Activated T-cell treated with anti-CD3 and anti-CD28 coated beads, Interleukin-2, amount 50 U/mL, for 4 hours (primary cell): ENCODE results near the gene ACTN2. TPM values are rescaled to one million over a fixed set of nuclear protein-coding genes. Genes with fewer than 3 reads are reported as not detected.

Experiments
- ATAC-seq, 2 donors: fragments of 200-7000 bp; cut with Tn5 transposase; one replicate each; pipeline ENCODE4 v1.10.0; 2021
- DNase-seq: peaks from one replicate; pipeline ENCODE4 v3.0.0-alpha.2; 2020
- H3K27me3 Mint-ChIP-seq: one replicate; pipeline ENCODE4 v1.8.0; 2021; ENCODE audit warnings: low read depth, mixed read lengths
- H3K36me3 Mint-ChIP-seq: one replicate; pipeline ENCODE4 v1.8.0; 2022; ENCODE audit warnings: mixed read lengths; ENCODE audit not compliant: insufficient read depth
- H3K4me1 Mint-ChIP-seq: one replicate; pipeline ENCODE4 v1.8.0; 2021; ENCODE audit warnings: low read depth, mixed read lengths
- H3K4me3 Mint-ChIP-seq: one replicate; pipeline ENCODE4 v1.8.0; 2021; ENCODE audit warnings: mild to moderate bottlenecking, moderate library complexity, mixed read lengths
- H3K9me3 Mint-ChIP-seq: one replicate; pipeline ENCODE4 v1.8.0; 2021; ENCODE audit warnings: mixed read lengths
- total RNA-seq, 3 donors: library from RNA; stranded (reverse); gene quantifications; one replicate each; pipeline ENCODE4 v1.2.1, GENCODE V29; 2021

ACTN2 gene
- total RNA-seq, 3 donors from 2014 or later, result 0.24 to 0.63 (median 0.34) TPM

DNA sequence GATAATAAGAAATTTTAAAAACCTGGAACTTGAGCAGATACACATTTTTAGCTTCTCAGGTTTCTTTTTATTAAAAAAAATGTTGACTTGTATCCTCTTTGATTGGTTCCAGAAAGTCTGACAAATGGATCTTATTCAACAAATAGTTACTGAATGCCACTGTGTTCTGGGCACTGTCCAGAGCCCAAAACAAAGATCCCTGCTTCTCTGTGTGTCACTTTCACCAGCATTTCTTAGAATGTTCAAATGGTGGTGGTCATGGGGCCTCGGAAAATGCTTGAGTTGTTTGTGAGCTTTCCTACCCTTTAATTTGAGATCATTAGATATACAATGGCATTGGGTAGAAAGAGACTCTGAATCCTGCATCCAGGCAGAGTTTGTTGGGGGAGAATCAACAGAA is 19.9 kb downstream of the ACTN2 start:
- Mint-ChIP-seq H3K36me3 (no peaks in the 10 kb centered on the region), H3K4me1 (no peaks in the 10 kb centered on the region), H3K27me3 (peaks cover 25% of the 10 kb centered on the region), H3K4me3 (no peak overlapping the region), H3K9me3 (no peaks in the 10 kb centered on the region)
- DNase-seq (no peak), ATAC-seq (no peak)

DNA sequence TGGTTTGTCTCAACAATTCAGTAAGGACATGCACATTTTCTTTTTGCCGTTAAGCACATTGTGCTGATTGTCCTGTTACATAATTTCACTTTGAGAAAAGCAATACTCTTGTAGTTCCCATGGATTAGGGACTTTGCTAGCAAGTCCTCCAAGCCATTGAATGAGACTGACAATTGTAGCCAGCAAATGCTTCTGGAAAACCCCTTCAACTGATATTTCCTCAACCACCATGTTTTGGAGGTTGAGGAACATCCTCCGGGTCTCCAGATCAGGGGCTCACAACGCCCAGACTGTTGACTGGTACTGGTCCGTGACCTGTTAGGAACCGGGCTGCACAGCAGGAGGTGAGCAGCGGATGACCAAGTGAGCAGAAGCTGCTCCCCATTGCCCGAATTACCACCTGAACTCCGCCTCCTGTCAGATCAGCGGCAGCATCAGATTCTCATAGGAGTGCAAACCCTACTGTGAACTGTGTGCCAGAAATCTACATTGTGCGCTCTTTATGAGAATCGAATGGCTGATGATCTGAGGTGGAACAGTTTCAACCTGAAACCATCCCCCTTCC is 24.1 kb downstream of the ACTN2 start:
- DNase-seq (no peak), ATAC-seq (no peak)
- Mint-ChIP-seq H3K27me3 (peaks cover 24% of the 10 kb centered on the region), H3K36me3 (no peaks in the 10 kb centered on the region), H3K4me3 (no peak overlapping the region), H3K9me3 (no peaks in the 10 kb centered on the region), H3K4me1 (no peaks in the 10 kb centered on the region)

DNA sequence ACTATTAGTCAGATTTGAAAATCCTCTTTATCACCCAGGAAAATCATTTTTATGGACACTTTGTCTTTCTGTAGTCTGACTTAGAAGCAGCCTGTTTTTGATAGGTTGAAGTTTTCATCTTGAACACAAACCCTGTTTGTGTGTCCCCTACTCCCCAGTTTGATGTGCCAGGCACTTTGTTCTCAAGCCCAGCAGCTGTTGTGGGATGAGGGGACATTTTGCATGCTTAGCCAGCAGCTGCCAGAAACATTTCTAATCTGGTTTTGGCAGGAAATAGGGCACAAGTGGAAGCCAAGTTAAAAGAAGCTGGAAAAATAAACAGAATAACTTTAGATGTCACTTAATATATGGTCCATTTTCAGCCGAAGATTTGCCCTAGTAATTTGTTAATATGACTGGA is 29.9 kb downstream of the ACTN2 start:
- Mint-ChIP-seq H3K4me1 (no peaks in the 10 kb centered on the region), H3K4me3 (no peak overlapping the region), H3K9me3 (no peaks in the 10 kb centered on the region), H3K36me3 (no peaks in the 10 kb centered on the region), H3K27me3 (peaks cover 35% of the 10 kb centered on the region)
- DNase-seq (no peak), ATAC-seq (no peak)

DNA sequence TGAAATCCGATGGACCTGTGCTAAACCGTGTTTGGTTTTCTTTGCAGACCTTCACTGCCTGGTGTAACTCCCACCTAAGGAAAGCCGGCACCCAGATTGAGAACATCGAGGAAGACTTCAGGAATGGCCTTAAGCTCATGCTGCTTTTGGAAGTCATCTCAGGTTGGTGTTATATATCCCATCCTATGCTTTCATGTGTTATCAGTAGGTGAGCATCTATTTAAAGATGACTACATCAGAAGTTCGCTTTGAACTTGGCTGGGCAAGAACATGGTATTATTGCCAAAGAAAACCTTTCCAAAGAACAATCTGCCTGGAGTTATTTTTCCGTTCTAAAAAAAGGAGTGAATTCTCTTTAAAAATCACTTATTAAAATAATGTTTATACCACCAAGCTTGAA is 31.5 kb downstream of the ACTN2 start:
- Mint-ChIP-seq H3K4me1 (no peaks in the 10 kb centered on the region), H3K36me3 (no peaks in the 10 kb centered on the region), H3K9me3 (no peaks in the 10 kb centered on the region), H3K27me3 (peaks cover 26% of the 10 kb centered on the region), H3K4me3 (no peak overlapping the region)
- no peak for ATAC-seq
- DNase-seq, result no peak

DNA sequence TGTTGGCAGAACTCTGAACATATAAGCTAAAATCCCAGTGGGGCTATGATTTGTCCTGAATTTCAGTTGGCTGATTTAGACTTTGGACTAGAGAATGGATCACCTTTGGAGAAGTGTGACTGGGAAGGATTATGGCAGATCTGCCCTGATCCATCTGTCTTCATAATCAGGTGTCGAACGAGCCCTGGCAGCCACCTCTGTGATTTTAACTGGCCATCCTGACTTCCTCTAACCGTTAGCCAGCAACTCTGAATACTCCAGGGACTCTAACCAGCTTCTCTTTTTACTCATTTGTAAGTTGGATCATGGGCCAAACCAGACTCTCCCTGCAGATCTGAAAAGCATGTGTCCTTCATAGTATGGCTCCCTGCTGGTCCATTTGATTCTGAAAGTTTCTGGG is 32.0 kb downstream of the ACTN2 start:
- Mint-ChIP-seq H3K36me3 (no peaks in the 10 kb centered on the region), H3K9me3 (no peaks in the 10 kb centered on the region), H3K4me3 (no peak overlapping the region), H3K4me1 (no peaks in the 10 kb centered on the region), H3K27me3 (peaks cover 26% of the 10 kb centered on the region)
- no peak for DNase-seq
- no peak for ATAC-seq

DNA sequence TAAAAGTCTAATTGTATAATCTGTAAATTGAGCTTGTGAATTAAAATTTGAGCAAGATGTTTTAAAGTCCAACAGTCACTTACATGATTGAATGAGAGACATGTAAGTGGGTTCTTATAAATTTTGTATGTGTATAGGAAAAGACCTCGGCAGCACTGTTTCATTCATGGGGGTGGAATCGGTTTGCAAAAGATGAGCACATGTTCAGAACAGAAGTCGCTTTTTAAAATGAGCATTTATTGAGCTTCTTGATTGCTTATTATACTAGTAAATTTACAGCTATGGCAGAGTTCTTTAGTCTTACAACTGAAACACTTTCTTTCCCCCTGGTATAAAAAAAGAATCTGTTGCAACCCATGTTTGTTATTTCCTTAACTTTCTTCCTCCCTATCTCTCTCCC is 33.9 kb downstream of the ACTN2 start:
- Mint-ChIP-seq H3K36me3 (no peaks in the 10 kb centered on the region), H3K4me3 (no peak overlapping the region), H3K4me1 (no peaks in the 10 kb centered on the region), H3K27me3 (peaks cover 29% of the 10 kb centered on the region), H3K9me3 (no peaks in the 10 kb centered on the region)
- no peak for DNase-seq
- no peak for ATAC-seq

DNA sequence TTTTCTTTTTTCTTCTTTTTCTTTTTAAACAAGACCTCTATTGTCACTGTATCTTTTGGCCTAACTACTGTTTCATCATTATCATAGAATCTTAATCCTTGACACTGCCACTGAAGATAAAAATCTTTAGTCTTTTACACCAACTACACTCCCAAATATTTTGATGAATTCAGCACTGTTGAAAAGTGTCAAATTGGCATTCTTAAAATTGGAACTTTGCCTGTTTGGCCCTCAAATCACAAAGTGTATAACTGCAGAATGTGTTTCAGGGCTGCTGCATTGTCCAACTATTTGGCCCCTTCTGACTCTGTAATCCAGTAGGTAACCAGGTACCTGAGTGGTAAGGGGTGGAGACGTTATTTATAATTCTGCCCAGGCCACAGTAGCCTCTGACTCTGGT is 34.3 kb downstream of the ACTN2 start:
- no peaks in the 10 kb centered on the region for H3K4me1 Mint-ChIP-seq
- DNase-seq (no peak), ATAC-seq (no peak)
- H3K36me3 Mint-ChIP-seq, result no peaks in the 10 kb centered on the region
- H3K27me3 Mint-ChIP-seq, result peaks cover 29% of the 10 kb centered on the region
- H3K9me3 Mint-ChIP-seq, result no peaks in the 10 kb centered on the region
- H3K4me3 Mint-ChIP-seq, result no peak overlapping the region

DNA sequence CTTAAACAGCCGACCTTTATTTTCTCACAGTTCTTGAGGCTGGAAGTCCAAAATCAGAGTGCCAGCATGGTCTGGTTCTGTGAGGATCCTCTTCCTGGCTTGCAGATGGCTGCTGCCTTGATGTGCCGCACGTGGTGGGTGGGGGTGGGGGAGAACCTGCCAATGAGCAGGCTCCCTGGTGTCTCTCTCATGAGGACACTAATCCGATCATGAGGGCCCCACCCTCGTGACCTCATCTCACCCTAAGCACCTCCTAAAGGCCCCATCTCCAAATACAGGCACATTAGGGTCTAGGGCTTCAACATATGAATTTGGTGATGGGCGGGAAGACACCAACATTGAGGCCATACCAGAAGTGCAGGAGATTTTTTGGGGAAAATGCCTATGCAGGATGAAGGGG is 37.8 kb downstream of the ACTN2 start:
- no peak for DNase-seq
- Mint-ChIP-seq H3K9me3 (no peaks in the 10 kb centered on the region), H3K4me1 (no peaks in the 10 kb centered on the region), H3K36me3 (no peaks in the 10 kb centered on the region), H3K27me3 (peaks cover 14% of the 10 kb centered on the region), H3K4me3 (no peak overlapping the region)
- no peak for ATAC-seq

DNA sequence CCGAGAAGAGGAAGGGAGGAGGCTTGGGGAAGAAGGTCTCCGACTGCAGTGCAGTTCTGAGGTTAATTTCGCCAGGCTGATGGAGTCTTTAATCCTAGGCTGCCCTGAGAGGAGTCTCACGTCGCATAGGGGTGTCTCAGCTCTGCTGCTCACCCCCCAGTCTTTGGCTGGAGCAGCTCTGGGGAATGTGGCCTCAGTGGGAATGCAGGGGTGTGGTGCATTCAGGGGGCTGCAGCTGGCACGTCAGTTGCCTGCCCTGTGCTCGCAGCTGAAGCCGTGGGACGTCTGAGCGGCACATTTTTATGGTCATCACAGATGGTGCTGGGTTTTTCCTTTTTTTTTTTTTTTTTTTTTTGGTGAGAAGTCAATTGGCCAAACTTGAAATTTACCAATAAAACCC is 38.2 kb downstream of the ACTN2 start:
- H3K27me3 Mint-ChIP-seq, result peaks cover 9% of the 10 kb centered on the region
- H3K9me3 Mint-ChIP-seq, result no peaks in the 10 kb centered on the region
- no peak overlapping the region for H3K4me3 Mint-ChIP-seq
- H3K36me3 Mint-ChIP-seq, result no peaks in the 10 kb centered on the region
- DNase-seq (no peak), ATAC-seq (no peak)
- H3K4me1 Mint-ChIP-seq, result no peaks in the 10 kb centered on the region

DNA sequence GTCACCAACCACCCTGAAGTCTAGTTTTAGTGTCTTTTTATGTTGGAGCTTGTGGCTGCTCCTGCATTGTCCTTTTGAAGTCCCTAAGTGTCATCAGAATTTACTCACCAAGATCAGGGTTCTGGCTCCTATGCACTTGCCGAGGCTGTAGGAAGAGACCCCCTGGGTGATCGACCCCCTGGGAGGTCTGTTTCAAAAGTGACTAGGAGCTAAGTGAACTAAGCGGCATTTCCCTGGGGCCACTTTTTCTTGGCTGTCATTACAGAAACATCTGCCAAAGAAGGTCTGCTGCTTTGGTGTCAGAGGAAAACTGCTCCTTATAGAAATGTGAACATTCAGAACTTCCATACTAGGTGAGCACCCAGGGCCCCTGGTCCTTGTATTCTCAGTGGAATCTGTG is 39.4 kb downstream of the ACTN2 start:
- H3K9me3 Mint-ChIP-seq, result no peaks in the 10 kb centered on the region
- H3K4me3 Mint-ChIP-seq, result no peak overlapping the region
- no peaks in the 10 kb centered on the region for H3K4me1 Mint-ChIP-seq
- no peak for ATAC-seq
- no peaks in the 10 kb centered on the region for H3K36me3 Mint-ChIP-seq
- DNase-seq, result no peak
- H3K27me3 Mint-ChIP-seq, result peaks cover 7% of the 10 kb centered on the region

DNA sequence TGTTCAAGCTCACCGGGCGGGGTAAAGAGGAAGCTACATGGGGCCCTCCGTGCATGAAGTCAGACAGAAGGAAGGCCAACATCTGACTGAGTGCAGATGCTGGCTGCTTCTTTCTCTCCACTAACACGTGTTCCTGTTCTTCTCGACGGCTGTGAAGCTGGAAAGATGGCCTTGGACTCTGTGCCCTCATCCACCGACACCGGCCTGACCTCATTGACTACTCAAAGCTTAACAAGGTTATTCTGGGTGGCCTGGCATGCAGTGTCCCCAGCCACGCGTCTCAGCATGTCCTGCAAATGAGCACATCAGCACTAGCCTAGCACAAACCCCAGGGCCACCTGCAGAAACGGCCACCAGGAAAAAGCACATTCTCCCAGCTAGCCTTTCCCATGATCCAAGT is 41.2 kb downstream of the ACTN2 start:
- H3K4me3 Mint-ChIP-seq, result no peak overlapping the region
- no peak for ATAC-seq
- DNase-seq, result no peak
- H3K9me3 Mint-ChIP-seq, result no peaks in the 10 kb centered on the region
- H3K36me3 Mint-ChIP-seq, result no peaks in the 10 kb centered on the region
- no peaks in the 10 kb centered on the region for H3K4me1 Mint-ChIP-seq
- H3K27me3 Mint-ChIP-seq, result peaks cover 7% of the 10 kb centered on the region

DNA sequence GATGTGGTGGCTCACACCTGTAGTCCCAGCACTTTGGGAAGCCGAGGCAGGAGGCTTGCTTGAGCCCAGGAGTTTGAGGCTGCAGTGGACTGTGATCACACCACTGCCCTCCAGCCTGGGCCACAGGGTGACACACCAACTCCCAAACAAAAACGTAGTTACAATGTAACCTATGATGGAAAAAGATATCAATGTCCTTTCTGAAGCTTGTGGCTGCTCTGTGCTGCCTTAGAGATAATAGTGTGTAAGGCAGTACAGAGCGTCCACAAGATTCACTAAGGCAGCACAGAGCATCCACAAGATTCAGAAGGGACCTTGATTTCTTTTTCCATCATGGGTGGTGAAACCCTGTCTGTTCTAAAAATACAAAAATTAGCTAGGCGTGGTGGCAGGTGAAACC is 42.5 kb downstream of the ACTN2 start:
- Mint-ChIP-seq H3K9me3 (no peaks in the 10 kb centered on the region), H3K4me3 (no peak overlapping the region), H3K27me3 (peaks cover 7% of the 10 kb centered on the region), H3K4me1 (no peaks in the 10 kb centered on the region), H3K36me3 (no peaks in the 10 kb centered on the region)
- DNase-seq (no peak), ATAC-seq (no peak)

DNA sequence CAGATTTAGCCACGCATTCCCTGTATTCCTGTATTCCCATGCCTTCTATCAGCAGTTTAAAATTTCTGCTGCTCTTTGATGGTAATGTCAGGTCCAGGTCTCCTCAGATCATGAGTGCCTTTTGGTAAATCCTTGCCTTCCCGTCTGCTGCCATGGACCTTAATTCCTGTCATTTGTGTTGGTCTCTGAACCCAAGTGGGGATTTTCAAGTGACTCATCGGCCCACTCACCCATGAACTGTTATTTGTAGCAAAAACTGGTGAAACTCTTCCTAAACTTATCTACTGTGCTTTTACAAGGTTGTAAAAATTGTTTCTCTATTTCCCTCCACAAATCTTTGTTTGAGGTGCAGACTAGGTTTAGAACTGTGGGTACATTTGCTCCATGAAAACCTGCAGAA is 47.4 kb downstream of the ACTN2 start:
- Mint-ChIP-seq H3K4me1 (peaks cover 2% of the 10 kb centered on the region), H3K4me3 (no peak overlapping the region), H3K36me3 (no peaks in the 10 kb centered on the region), H3K9me3 (no peaks in the 10 kb centered on the region), H3K27me3 (peaks cover 8% of the 10 kb centered on the region)
- DNase-seq (no peak), ATAC-seq (no peak)

DNA sequence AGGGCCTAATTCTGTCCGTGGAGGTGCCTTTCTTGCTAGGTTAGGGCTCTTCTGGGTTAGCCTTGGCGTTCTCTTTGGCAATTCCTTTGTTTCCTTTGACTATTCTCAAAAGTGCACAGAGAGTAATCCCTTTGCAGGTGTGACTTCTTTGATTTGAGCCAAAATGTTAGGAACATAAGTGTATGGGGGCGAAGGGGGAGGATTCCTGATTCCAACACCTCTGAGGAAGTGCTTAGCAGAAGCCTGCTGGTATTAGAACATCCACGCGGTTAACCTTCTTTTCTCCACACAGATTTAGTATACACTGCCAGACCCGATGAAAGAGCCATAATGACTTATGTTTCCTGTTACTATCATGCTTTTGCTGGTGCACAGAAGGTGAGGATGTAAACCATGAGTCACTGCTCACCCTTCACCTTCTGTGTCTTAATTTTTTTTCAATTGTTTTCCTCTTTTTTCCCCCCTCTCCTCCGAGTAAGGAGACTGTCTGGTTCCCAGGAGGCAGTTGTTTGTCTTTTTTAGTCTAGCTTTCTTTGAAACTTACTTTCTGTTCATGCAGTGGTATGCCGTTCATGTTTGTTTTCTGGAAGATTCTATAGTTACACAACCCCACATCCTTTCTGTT is 48.0 kb downstream of the ACTN2 start:
- H3K4me3 Mint-ChIP-seq, result no peak overlapping the region
- H3K4me1 Mint-ChIP-seq, result peaks cover 2% of the 10 kb centered on the region
- DNase-seq (no peak), ATAC-seq (no peak)
- no peaks in the 10 kb centered on the region for H3K9me3 Mint-ChIP-seq
- H3K36me3 Mint-ChIP-seq, result no peaks in the 10 kb centered on the region
- peaks cover 8% of the 10 kb centered on the region for H3K27me3 Mint-ChIP-seq

DNA sequence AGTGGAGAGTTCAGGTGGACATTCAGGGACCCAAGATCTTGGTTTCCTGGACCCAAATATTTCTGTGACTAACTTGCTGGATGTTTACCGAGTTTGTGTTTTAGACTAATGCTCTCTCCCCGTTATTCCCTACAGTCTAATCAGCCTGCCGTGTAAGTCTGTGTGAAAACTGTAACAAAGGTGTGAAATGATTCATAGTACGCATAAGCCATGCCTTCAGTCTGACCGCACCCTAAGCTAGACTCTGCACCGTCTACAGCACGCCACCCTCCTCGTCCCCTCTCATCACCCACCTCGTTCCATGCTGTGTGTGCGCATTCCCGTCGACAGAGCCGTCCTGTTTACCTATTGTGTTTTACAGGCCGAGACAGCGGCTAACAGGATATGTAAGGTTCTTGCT is 50.5 kb downstream of the ACTN2 start:
- Mint-ChIP-seq H3K36me3 (no peaks in the 10 kb centered on the region), H3K4me3 (no peak overlapping the region), H3K4me1 (peaks cover 2% of the 10 kb centered on the region), H3K27me3 (peaks cover 10% of the 10 kb centered on the region), H3K9me3 (no peaks in the 10 kb centered on the region)
- DNase-seq (no peak), ATAC-seq (no peak)

DNA sequence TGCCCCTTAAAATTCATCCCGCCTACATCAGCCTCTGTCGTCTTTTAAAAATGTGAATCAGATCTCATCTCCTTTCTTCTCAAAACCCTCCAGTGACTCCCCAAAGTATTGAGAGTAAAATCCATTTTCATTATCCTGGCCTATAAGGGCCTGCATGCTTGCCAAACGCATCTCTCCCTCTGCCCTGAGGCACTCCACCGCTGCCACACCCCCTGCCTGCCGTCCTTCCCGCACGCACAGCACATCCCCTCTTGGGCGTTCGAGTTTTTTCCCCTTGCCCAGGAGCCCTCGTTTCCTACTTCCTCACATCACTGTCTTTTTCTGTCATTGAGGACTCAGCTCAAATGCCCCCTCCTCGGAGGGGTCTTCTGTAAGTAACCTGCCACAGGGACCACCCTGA is 55.5 kb downstream of the ACTN2 start:
- Mint-ChIP-seq H3K27me3 (peaks cover 14% of the 10 kb centered on the region), H3K36me3 (no peaks in the 10 kb centered on the region), H3K4me1 (no peaks in the 10 kb centered on the region), H3K4me3 (no peak overlapping the region), H3K9me3 (no peaks in the 10 kb centered on the region)
- ATAC-seq (no peak), DNase-seq (no peak)
